Esophagus muscularis mucosa (tissue), 3 donors: Measurements from ENCODE around the gene SHTN1.

Experiments
- POLR2A ChIP-seq: fragments of 450-650 bp; IDR thresholded peaks from one replicate; pipeline ENCODE4 v1.6.1; 2017; ENCODE audit warnings: antibody characterized with exemption, moderate library complexity, mild to moderate bottlenecking, low read depth
- TF ChIP-seq, protein P1 (sequence below), 3 experiments: fragments of 200-600 bp in 2 of 3; fragments of 450-650 bp in 1 of 3; sonication (generic) in 2 of 3; IDR thresholded peaks; one replicate each; pipeline ENCODE4 v1.5.1; 2017 to 2019; ENCODE audit warnings: antibody characterized with exemption in 3 of 3, mild to moderate bottlenecking in 2 of 3, moderate library complexity in 1 of 3

DNA sequence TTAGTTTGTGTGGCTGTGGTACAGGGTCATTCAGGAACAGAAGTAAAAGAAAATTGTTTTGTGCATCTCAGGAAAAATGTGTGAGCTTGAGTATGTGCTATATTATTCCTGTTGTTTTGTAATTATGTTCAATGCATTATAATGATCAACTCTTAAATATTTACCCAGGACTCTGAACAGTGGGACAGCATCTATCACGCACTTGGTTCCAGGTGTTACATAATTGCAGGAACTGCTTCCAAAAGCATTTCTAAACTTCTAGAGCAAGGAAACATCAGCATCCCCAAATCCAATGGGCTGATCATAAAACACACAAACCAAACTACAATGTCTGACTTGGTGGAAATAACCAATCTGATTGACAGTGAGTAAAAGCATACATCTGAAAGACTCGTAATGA, 129.1 kb downstream of the SHTN1 start:
- TF ChIP-seq, protein P1, sequence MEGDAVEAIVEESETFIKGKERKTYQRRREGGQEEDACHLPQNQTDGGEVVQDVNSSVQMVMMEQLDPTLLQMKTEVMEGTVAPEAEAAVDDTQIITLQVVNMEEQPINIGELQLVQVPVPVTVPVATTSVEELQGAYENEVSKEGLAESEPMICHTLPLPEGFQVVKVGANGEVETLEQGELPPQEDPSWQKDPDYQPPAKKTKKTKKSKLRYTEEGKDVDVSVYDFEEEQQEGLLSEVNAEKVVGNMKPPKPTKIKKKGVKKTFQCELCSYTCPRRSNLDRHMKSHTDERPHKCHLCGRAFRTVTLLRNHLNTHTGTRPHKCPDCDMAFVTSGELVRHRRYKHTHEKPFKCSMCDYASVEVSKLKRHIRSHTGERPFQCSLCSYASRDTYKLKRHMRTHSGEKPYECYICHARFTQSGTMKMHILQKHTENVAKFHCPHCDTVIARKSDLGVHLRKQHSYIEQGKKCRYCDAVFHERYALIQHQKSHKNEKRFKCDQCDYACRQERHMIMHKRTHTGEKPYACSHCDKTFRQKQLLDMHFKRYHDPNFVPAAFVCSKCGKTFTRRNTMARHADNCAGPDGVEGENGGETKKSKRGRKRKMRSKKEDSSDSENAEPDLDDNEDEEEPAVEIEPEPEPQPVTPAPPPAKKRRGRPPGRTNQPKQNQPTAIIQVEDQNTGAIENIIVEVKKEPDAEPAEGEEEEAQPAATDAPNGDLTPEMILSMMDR (IDR thresholded peaks at IDR 0.05), result no peak
- TF ChIP-seq POLR2A, result no peak
